ENCODE data around the gene ATP9B. TPM values are rescaled to one million over a fixed set of nuclear protein-coding genes. Genes with fewer than 3 reads are reported as not detected.

Gene ATP9B
- total RNA-seq, 1 experiment from 2014 or later = 20.9 TPM

DNA sequence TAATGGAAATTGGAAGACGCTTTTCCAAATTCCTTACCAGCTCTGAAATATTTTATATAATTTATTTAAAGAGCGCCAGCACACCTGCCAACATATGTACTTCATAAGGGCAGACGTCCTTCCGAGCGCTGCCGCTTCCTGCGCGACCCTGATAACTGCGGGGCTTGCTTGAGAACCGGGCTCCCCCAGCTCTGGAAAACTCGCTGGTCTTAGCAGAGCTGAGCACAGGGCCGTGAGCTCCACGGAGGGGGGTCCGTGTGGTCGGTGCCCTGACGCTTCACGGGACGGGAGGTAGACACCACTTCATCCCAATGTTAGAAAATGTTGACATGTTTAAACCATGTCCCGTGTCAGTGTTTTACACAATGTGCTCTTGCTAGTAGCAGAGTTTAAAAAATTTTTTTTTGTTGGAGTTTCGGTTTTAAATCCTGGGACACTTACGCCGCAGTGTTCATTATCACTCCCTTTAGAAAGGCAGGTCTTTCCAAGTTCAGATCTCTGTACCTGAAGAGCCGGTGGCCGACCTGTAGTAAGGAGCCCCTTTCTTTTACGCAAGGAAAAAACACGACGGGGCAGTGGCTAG is 328.1 kb downstream of the ATP9B start:
- no peak overlapping the region for H2BK20ac ChIP-seq (ENCODE audit: low read depth, low read length, poor library complexity, severe bottlenecking)
- H2BK5ac ChIP-seq (ENCODE audit: insufficient read length, low read length) = no peak overlapping the region
- H2AFZ ChIP-seq (ENCODE audit: low read length) = no peak overlapping the region
- Mint-ChIP-seq H3K4me3 (no peak overlapping the region; a peak in 1 of 5 replicates), H3K27ac (no peak overlapping the region), H3K36me3 (ENCODE audit: insufficient read depth in 1 of 3, low read depth in 3 of 3) (no peaks in the 10 kb centered on the region), H3K4me1 (peaks cover 3 to 17% of the 10 kb centered on the region in 2 experiments; a peak in 3 of 4 replicates), H3K9me3 (no peaks in the 10 kb centered on the region; a peak in 1 of 5 replicates), H3K27me3 (ENCODE audit: low read depth) (peaks cover 67% of the 10 kb centered on the region)
- no peak overlapping the region for H3K56ac ChIP-seq (ENCODE audit: insufficient read length, low read depth, low read length)
- H3K4me2 ChIP-seq (ENCODE audit: insufficient read depth, insufficient read length, low read length) = no peak overlapping the region
- H3K4me1 ChIP-seq (ENCODE audit: insufficient read depth, low read length) = no peaks in the 10 kb centered on the region
- no peak overlapping the region for H4K8ac ChIP-seq (replicated peaks; ENCODE audit: insufficient read length, low read depth, low read length)
- no peak for DNase-seq
- no peak overlapping the region for H3K27ac ChIP-seq (ENCODE audit: insufficient read length, low read depth, low read length)
- H4K20me1 ChIP-seq (ENCODE audit: control insufficient read depth, insufficient read depth, insufficient read length) = no peaks in the 10 kb centered on the region
- peaks cover 48% of the 10 kb centered on the region for H3K27me3 ChIP-seq (ENCODE audit: insufficient read depth, low read length)
- H3T11ph ChIP-seq (ENCODE audit: low read length) = no peak overlapping the region
- no peak overlapping the region for H3K14ac ChIP-seq (ENCODE audit: insufficient read depth, low read length)
- no peak overlapping the region for H3K23ac ChIP-seq (ENCODE audit: insufficient read length, low read depth, low read length)
- peaks cover 13% of the 10 kb centered on the region for H3K23me2 ChIP-seq (ENCODE audit: insufficient read length, low read depth, low read length, poor library complexity, severe bottlenecking)
- no peak overlapping the region for H3K18ac ChIP-seq (ENCODE audit: insufficient read length, low read depth, low read length)
- H3K79me2 ChIP-seq (ENCODE audit: insufficient read depth, low read length) = no peaks in the 10 kb centered on the region
- H3K79me1 ChIP-seq (ENCODE audit: insufficient read depth, low read depth, low read length, poor library complexity, severe bottlenecking) = no peaks in the 10 kb centered on the region
- H2BK15ac ChIP-seq (ENCODE audit: low read depth, low read length) = no peak overlapping the region
- H2AK5ac ChIP-seq (ENCODE audit: insufficient read length, low read length) = no peak overlapping the region
- H3K9me3 ChIP-seq (ENCODE audit: control insufficient read depth, low read depth, low read length) = no peaks in the 10 kb centered on the region
- H2BK120ac ChIP-seq (ENCODE audit: low read depth, low read length, poor library complexity, severe bottlenecking) = no peak overlapping the region
- WGBS (ENCODE audit: extremely low coverage, insufficient read length, low lambda C conversion rate) = no CpG with 5 or more reads among the region's 27 CpGs
- H4K91ac ChIP-seq (ENCODE audit: insufficient read length, low read depth, low read length) = no peak overlapping the region
- no peak overlapping the region for H4K5ac ChIP-seq (ENCODE audit: insufficient read length, low read depth, low read length)
- H3K9ac ChIP-seq (ENCODE audit: extremely low read depth, insufficient read length, low read length) = no peak overlapping the region
- H2BK12ac ChIP-seq (ENCODE audit: insufficient read length, low read depth, low read length) = no peak overlapping the region
- H3K4ac ChIP-seq (ENCODE audit: low read depth, low read length) = no peak overlapping the region
- TF ChIP-seq, protein P1, sequence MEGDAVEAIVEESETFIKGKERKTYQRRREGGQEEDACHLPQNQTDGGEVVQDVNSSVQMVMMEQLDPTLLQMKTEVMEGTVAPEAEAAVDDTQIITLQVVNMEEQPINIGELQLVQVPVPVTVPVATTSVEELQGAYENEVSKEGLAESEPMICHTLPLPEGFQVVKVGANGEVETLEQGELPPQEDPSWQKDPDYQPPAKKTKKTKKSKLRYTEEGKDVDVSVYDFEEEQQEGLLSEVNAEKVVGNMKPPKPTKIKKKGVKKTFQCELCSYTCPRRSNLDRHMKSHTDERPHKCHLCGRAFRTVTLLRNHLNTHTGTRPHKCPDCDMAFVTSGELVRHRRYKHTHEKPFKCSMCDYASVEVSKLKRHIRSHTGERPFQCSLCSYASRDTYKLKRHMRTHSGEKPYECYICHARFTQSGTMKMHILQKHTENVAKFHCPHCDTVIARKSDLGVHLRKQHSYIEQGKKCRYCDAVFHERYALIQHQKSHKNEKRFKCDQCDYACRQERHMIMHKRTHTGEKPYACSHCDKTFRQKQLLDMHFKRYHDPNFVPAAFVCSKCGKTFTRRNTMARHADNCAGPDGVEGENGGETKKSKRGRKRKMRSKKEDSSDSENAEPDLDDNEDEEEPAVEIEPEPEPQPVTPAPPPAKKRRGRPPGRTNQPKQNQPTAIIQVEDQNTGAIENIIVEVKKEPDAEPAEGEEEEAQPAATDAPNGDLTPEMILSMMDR (conservative IDR thresholded peaks at IDR 0.05) = no peak
